IPS DF 6.9 (cell line): ENCODE data around the gene EPHA3.

Source experiments
- DNase-seq: peaks from one replicate; pipeline ENCODE4 v3.0.0-alpha.2; 2013; ENCODE audit warnings: low read depth, low spot score
- H3K27ac ChIP-seq: one replicate; pipeline ENCODE4 v1.5.1; 2013; ENCODE audit warnings: low read length, control low read depth
- H3K27me3 ChIP-seq: 2 replicates; pipeline ENCODE4 v1.6.1; 2013; ENCODE audit warnings: mild to moderate bottlenecking, low read length; ENCODE audit not compliant: control insufficient read depth, insufficient read depth
- H3K36me3 ChIP-seq: 2 replicates; pipeline ENCODE4 v1.6.1; 2013; ENCODE audit warnings: low read length; ENCODE audit not compliant: control insufficient read depth, insufficient read depth
- H3K4me1 ChIP-seq: 2 replicates; pipeline ENCODE4 v1.6.1; 2013; ENCODE audit warnings: low read length; ENCODE audit not compliant: control insufficient read depth, insufficient read depth
- H3K4me3 ChIP-seq: 2 replicates; pipeline ENCODE4 v1.5.1; 2013; ENCODE audit warnings: mild to moderate bottlenecking, low read length
- H3K9me3 ChIP-seq: 2 replicates; pipeline ENCODE4 v1.6.1; 2013; ENCODE audit warnings: low read length, inconsistent platforms; ENCODE audit not compliant: control insufficient read depth, insufficient read depth
- WGBS: extraction: QIAGEN DNeasy Blood & Tissue Kit; methylation state at CpG from one replicate; pipeline ENCODE4 v1.1.7; 2013; ENCODE audit warnings: mixed read lengths, missing lambda C conversion rate; ENCODE audit not compliant: insufficient read length, insufficient coverage; 5-methylcytosine and 5-hydroxymethylcytosine counted together

The EPHA3 gene

DNA sequence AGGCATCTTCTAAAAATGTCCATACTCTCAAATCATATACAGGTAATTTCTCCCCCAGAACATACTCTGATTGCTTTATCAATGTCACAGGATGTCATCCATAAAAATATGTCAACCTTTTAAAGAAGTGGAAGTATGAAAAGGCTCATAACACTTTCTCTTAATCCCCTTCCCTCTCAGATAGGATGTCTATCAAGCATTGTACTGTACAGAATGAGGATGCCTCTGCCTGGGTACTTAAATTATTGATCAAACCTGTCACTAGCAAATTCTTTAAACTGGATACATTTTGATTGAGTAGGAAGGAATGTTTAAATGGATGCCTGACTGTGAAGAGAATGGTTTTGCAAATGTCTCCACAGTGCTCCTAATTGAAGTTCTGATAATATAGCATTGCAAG lies 168.7 kb downstream of the EPHA3 start:
- no peak for DNase-seq
- no peaks in the 10 kb centered on the region for H3K36me3 ChIP-seq
- no peaks in the 10 kb centered on the region for H3K27me3 ChIP-seq
- no peak overlapping the region for H3K27ac ChIP-seq
- peaks cover 2% of the 10 kb centered on the region; the same call in 1 of the 2 replicates for H3K4me1 ChIP-seq
- no peak overlapping the region for H3K4me3 ChIP-seq
- H3K9me3 ChIP-seq, result no peaks in the 10 kb centered on the region

DNA sequence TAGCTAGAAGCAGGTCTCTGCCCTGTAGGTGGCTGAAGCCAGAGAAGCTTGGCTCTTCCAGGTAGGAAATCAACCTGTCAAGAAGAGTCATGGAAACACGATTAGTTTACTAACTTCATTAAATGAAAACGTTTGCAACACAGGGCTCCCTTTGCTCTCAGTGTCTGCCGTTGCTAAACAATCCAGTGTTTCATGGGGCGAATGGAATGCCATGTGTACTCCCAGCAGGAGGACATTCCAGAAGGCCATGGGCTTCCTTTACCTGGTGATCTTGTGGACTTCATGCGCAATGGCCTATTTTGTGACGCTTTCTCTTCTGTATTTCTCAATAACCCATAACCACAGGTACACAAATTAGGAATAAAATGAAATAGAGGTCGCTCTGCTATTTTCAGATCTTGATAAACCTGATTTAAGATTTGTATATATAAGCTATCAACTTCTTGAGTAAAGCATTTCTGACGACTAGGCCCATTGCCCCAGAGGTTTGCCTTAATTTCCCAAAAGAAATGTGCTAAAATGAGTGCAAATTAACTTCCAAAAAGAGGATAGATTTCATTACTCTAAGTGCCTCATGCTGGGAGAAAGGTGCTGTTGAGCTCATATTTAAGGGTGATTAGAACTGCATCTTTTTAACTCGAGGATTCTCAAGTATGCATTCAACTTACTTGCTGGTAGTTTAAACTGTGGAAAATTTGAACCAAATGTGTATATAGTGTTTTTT lies 171.0 kb downstream of the EPHA3 start:
- Histone ChIP-seq H3K36me3 (no peaks in the 10 kb centered on the region), H3K4me1 (peaks cover 2% of the 10 kb centered on the region; the same call in 1 of the 2 replicates), H3K4me3 (no peak overlapping the region), H3K27ac (no peak overlapping the region), H3K9me3 (no peaks in the 10 kb centered on the region), H3K27me3 (no peaks in the 10 kb centered on the region)
- WGBS, result no CpG with 5 or more reads among the region's 9 CpGs
- DNase-seq, result peak; percentile 67

DNA sequence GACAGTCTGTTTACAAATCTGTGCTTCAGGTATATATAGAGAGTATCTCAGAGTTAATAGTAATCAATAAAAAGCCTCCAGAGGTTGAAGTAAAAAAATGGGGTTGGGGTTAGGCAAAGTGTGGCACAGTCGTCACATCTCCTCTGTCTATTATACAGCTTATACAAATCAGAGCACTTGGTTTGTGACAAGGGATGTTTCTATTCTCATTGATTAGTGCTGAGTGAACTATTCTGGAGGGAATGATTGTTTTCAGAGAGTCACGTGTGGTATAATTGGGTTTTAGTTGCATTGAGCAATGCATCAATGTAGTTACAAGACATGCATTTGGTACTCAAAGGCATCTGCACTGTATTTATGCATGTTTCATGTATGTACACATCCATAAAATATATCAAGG lies 172.9 kb downstream of the EPHA3 start:
- no CpG with 5 or more reads among the region's 2 CpGs for WGBS
- no peaks in the 10 kb centered on the region for H3K36me3 ChIP-seq

DNA sequence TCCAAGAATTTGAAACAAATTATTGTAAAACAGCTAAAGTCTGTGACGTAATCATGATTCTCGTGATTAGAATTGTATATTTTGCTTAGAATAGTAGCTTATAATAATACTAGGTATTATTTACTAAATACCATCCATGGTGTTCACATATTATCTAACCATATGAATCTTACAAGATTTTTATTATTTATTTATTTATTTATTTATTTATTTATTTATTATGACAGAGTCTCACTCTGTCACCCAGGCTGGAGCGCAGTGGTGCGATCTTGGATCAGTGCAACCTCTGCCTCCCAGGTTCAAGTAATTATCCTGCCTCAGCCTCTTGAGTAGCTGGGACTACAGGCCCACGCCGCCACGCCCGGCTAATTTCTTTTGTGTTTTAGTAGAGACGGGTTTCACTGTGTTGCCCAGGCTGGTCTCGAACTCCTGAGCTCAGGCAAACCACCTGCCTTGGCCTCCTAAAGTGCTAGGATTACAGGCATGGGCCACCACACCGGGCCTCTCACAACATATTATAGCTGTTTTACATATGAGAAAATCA lies 173.5 kb downstream of the EPHA3 start:
- no CpG with 5 or more reads among the region's 11 CpGs for WGBS

More for the DNA sequence above, 172.9 kb downstream of the EPHA3 start:
- no peaks in the 10 kb centered on the region for H3K9me3 ChIP-seq
- DNase-seq, result no peak
- H3K27me3 ChIP-seq, result no peaks in the 10 kb centered on the region
- no peak overlapping the region for H3K4me3 ChIP-seq
- peaks cover 2% of the 10 kb centered on the region; the same call in 1 of the 2 replicates for H3K4me1 ChIP-seq
- H3K27ac ChIP-seq, result no peak overlapping the region

DNA sequence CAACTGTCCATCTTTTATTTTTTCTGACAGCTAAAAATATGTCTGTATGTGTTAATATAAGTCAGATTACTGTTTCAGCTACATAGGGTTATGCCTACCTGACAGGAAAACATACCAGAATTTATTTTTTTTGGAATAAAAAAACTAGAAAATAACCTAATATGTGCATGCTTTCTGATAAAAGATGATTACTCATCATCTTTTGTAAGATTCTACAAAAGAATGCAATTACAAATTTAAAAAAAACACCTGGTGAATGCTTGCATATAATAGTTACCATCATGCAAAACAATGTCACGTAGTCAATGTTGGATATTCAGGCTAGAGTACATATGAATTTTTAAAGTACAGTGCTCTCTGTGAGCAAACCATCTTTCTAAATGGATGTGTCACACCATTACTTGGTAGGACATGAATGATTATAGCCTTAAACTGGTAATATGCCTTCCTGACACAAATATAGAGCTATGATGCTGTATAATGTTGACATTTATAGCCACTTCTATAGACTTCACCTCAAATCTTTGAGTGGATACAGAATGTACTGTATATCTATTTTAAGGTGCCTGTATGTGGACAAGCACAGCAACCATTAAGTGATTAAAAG lies 180.6 kb downstream of the EPHA3 start:
- WGBS, result no CpG with 5 or more reads among the region's 1 CpG
- Histone ChIP-seq H3K9me3 (no peaks in the 10 kb centered on the region), H3K27ac (no peak overlapping the region)

More for the DNA sequence above, 173.5 kb downstream of the EPHA3 start:
- Histone ChIP-seq H3K4me1 (peaks cover 2% of the 10 kb centered on the region; the same call in 1 of the 2 replicates), H3K9me3 (no peaks in the 10 kb centered on the region), H3K4me3 (no peak overlapping the region), H3K36me3 (no peaks in the 10 kb centered on the region), H3K27me3 (no peaks in the 10 kb centered on the region), H3K27ac (no peak overlapping the region)
- DNase-seq, result no peak

DNA sequence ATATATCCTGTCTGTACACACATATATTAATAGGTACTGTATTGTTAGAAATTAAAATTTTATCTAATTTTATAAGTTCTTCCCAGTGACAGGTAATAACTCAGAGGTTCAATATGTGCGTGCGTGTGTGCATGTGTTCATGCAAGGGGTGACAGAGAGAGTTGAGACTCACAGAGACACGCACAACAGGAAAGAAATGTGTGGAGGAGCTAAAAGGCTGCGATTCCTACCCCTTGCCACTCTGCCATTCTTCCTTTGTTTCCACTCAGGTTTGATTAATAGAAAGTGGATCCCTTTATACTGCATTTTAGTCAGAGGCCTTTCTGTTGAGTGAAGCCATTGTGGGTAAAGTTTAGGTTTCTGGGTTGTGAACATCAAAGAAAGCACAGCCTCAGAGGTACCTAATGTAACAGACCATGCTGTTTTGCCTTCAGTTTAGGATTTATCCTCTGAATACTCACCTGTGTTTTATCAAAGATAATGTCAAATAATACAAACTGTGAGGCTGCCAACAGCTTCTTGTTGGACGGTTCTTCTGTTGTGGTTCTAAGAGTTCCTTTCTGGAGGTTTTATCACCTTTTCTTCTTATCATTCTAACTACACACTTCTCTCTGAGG lies 182.3 kb downstream of the EPHA3 start:
- DNase-seq, result no peak
- H3K4me3 ChIP-seq, result no peak overlapping the region
- H3K4me1 ChIP-seq, result no peaks in the 10 kb centered on the region
- no CpG with 5 or more reads among the region's 5 CpGs for WGBS
- H3K27me3 ChIP-seq, result no peaks in the 10 kb centered on the region
- H3K27ac ChIP-seq, result no peak overlapping the region
- no peaks in the 10 kb centered on the region for H3K36me3 ChIP-seq
- H3K9me3 ChIP-seq, result no peaks in the 10 kb centered on the region

More for the DNA sequence above, 180.6 kb downstream of the EPHA3 start:
- H3K4me3 ChIP-seq, result no peak overlapping the region
- H3K4me1 ChIP-seq, result no peaks in the 10 kb centered on the region
- no peak for DNase-seq
- H3K36me3 ChIP-seq, result no peaks in the 10 kb centered on the region
- no peaks in the 10 kb centered on the region for H3K27me3 ChIP-seq

DNA sequence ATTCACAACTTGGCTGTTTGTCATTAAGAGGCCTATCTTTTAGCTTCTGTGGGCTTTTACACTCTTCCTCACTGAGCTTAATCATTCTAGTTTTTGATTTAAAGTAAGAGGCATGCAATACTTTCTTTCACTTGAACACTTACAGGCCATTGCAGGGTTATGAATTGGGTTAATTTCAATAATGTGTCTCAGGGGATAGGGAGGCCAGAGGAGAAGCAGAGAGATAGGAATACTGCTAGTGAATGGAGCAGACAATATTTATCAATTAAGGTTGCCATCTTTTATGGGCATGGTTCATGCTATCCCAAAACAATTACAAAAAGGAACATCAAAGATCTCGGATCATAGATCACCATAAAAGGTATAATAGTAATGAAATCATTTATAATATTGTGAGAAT lies 189.8 kb downstream of the EPHA3 start:
- Histone ChIP-seq H3K4me1 (no peaks in the 10 kb centered on the region), H3K9me3 (no peaks in the 10 kb centered on the region), H3K27me3 (no peaks in the 10 kb centered on the region), H3K36me3 (no peaks in the 10 kb centered on the region), H3K27ac (no peak overlapping the region), H3K4me3 (no peak overlapping the region)
- WGBS, result no CpG with 5 or more reads among the region's 1 CpG
- DNase-seq, result no peak

DNA sequence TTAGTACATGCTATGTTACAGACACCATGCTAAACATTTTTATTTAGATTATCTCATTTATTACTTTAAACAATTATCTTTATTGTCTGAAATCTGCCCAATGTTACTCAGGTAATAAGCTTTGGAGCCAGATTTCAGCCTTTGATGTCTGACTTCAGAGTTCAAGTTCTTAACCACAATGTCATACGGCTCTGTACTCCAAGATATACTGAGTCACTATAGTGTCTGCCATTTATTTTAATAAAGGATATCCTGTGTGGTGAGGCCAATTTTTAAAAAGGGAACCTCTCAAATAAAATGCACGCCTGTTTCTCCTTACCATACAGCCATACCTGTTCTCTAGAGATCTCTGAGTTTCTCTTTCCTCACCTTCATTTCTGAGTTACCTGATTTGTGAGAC lies 193.1 kb downstream of the EPHA3 start:
- Histone ChIP-seq H3K36me3 (no peaks in the 10 kb centered on the region), H3K9me3 (no peaks in the 10 kb centered on the region), H3K27me3 (no peaks in the 10 kb centered on the region), H3K4me1 (no peaks in the 10 kb centered on the region), H3K4me3 (no peak overlapping the region), H3K27ac (no peak overlapping the region)
- no peak for DNase-seq
- no CpG with 5 or more reads among the region's 2 CpGs for WGBS

DNA sequence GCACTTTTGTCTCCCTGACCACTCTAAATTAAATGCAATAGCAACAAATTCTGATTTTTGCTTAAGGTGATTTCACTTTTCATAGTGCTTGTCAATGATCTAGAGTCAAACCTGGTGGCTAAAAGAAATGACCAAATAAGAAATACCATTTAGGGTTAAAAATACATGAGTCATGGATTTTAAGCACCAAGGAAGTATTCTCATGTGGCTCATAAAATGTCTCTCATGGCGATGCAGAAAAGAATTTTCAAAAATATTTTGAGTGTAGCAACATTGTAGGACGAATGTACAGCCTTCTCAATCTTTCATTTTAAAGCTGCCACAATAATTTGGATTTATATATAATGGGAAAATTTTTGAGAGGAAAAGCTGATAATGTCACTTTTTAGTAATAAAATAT lies 193.6 kb downstream of the EPHA3 start:
- Histone ChIP-seq H3K4me3 (no peak overlapping the region), H3K36me3 (no peaks in the 10 kb centered on the region), H3K27me3 (no peaks in the 10 kb centered on the region), H3K4me1 (no peaks in the 10 kb centered on the region), H3K9me3 (no peaks in the 10 kb centered on the region), H3K27ac (no peak overlapping the region)
- no peak for DNase-seq
- no CpG with 5 or more reads among the region's 2 CpGs for WGBS

DNA sequence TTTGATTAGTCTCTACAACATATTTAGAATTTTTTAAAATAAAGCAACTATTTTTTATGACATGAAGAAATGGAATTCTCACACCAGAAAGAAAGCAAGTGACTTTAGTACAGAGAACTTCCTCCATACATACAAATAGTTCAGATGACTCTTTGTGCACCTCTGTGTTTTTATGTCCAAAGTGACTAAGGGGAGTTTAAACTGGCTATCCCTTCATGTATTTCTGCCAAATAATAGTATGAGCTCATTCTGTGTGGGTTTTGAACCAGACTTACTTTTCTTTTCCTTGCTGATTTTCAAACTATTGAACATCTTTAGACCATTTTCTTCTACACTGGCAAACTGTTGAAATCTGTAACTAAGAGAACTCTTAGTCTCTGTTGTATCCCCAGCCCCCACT lies 196.3 kb downstream of the EPHA3 start:
- no peaks in the 10 kb centered on the region; the same call in 1 of the 2 replicates for H3K4me1 ChIP-seq
- H3K27me3 ChIP-seq, result no peaks in the 10 kb centered on the region
- no peaks in the 10 kb centered on the region for H3K36me3 ChIP-seq
- DNase-seq, result no peak
- no peak overlapping the region for H3K4me3 ChIP-seq
- H3K27ac ChIP-seq, result no peak overlapping the region
- H3K9me3 ChIP-seq, result no peaks in the 10 kb centered on the region
